GM12878 (cell line): ENCODE results near the gene ETHE1. TPM values are rescaled to one million over a fixed set of nuclear protein-coding genes. Genes with fewer than 3 reads are reported as not detected.

ENCODE experiments used
- ATAC-seq: fragments of 200-7000 bp; cut with Tn5 transposase; 3 replicates; pipeline ENCODE4 v1.9.1; 2020; ENCODE audit warnings: mild to moderate bottlenecking, moderate library complexity
- BruUV-seq: library from RNA; stranded (reverse); fragments of 400-500 nt; replicated peaks from 2 replicates; lab custom pipeline; 2021; lab: Mats Ljungman, UMichigan
- CTCF ChIA-PET: fragments of 300-600 bp; sonication (Branson Sonifier 250); formaldehyde crosslinking; extraction: SDS; loops from one replicate; lab custom pipeline; 2021; ENCODE audit warnings: inconsistent platforms; lab: Yijun Ruan, JAX
- POLR2A ChIA-PET: fragments of 350-600 bp; formaldehyde crosslinking; extraction: SDS; loops from one replicate; lab custom pipeline; 2021; ENCODE audit warnings: inconsistent platforms; lab: Charles Lee
- RAD21 ChIA-PET: fragments of 300-600 bp; sonication (Branson Sonifier 250); formaldehyde crosslinking; loops from one replicate; lab custom pipeline; 2023; ENCODE audit warnings: antibody characterized with exemption; ENCODE audit not compliant: unreplicated experiment; lab: Charles Lee
- SMC1A ChIA-PET: fragments of 300-600 bp; sonication (Branson Sonifier 250); formaldehyde crosslinking; loops from one replicate; lab custom pipeline; 2023; ENCODE audit not compliant: unreplicated experiment, uncharacterized antibody; lab: Charles Lee
- DNase-seq: peaks from one replicate; pipeline ENCODE4 v3.0.0-alpha.2; 2011; ENCODE audit warnings: low read depth, low spot score
- FAIRE-seq: peaks from 3 replicates; lab custom pipeline; 2011; peaks lifted over from hg19 to GRCh38; lab: Jason Lieb, UNC
- H2AFZ ChIP-seq: 2 replicates; pipeline ENCODE4 v1.6.0; 2011; ENCODE audit warnings: low read depth, low read length, control low read depth; ENCODE audit not compliant: control insufficient read depth
- H3K27ac ChIP-seq: 2 replicates; pipeline ENCODE4 v1.5.1; 2011; ENCODE audit warnings: control low read depth; ENCODE audit not compliant: control insufficient read depth, insufficient read depth
- H3K27me3 ChIP-seq, 2 experiments: replicated peaks in 1 of 2; 2 replicates each; pipeline versions ENCODE4 v1.6.0 to v1.6.1; 2011; ENCODE audit warnings: low read length in 1 of 2; ENCODE audit not compliant: control insufficient read depth in 2 of 2, insufficient read depth in 2 of 2
- H3K36me3 ChIP-seq, 2 experiments: 2 replicates each; pipeline ENCODE4 v1.5.1; 2011; ENCODE audit warnings: low read length in 1 of 2; ENCODE audit not compliant: control insufficient read depth in 2 of 2, insufficient read depth in 2 of 2
- H3K4me1 ChIP-seq: 2 replicates; pipeline ENCODE4 v1.6.1; 2011; ENCODE audit warnings: mild to moderate bottlenecking, low read length, moderate library complexity, mixed read lengths; ENCODE audit not compliant: control insufficient read depth, insufficient read depth
- H3K4me2 ChIP-seq: 2 replicates; pipeline ENCODE4 v1.6.0; 2011; ENCODE audit warnings: control low read depth; ENCODE audit not compliant: control insufficient read depth, insufficient read depth
- H3K4me3 ChIP-seq: fragments of 200-600 bp; sonication (generic); 2 replicates; pipeline ENCODE4 v1.5.1; 2016
- H3K79me2 ChIP-seq: 2 replicates; pipeline ENCODE4 v1.6.0; 2011; ENCODE audit warnings: low read length; ENCODE audit not compliant: control insufficient read depth, insufficient read depth
- H3K9ac ChIP-seq: 2 replicates; pipeline ENCODE4 v1.8.0; 2011; ENCODE audit warnings: low read length, control low read depth, mixed read lengths; ENCODE audit not compliant: control insufficient read depth, insufficient read depth
- H3K9me3 ChIP-seq: replicated peaks from 3 replicates; pipeline ENCODE4 v1.5.1; 2011; ENCODE audit warnings: mild to moderate bottlenecking, low read length; ENCODE audit not compliant: control insufficient read depth, insufficient read depth
- H4K20me1 ChIP-seq: 2 replicates; pipeline ENCODE4 v1.6.0; 2011; ENCODE audit not compliant: control insufficient read depth, insufficient read depth
- ATF7 ChIP-seq: fragments of 450-650 bp; IDR thresholded peaks from 2 replicates; pipeline ENCODE4 v1.6.1; 2016; ENCODE audit warnings: low read depth, mild to moderate bottlenecking
- BHLHE40 ChIP-seq, 2 experiments: fragments of 450-650 bp in 1 of 2; IDR thresholded peaks; 2 replicates each; pipeline ENCODE4 v1.6.1; 2011 to 2017; ENCODE audit warnings: low read depth in 2 of 2, borderline replicate concordance in 1 of 2, improper control_type of control experiment in 1 of 2, low read length in 1 of 2, mild to moderate bottlenecking in 1 of 2
- CBX3 ChIP-seq: fragments of 200-600 bp; sonication (generic); IDR thresholded peaks from 2 replicates; pipeline ENCODE4 v1.6.1; 2016; ENCODE audit warnings: low read depth, borderline replicate concordance
- CHD4 ChIP-seq: fragments of 200-600 bp; sonication (generic); IDR thresholded peaks from 2 replicates; pipeline ENCODE4 v1.6.1; 2016; ENCODE audit warnings: mild to moderate bottlenecking
- CREB1 ChIP-seq: IDR thresholded peaks from 2 replicates; pipeline ENCODE4 v1.6.1; 2012; ENCODE audit warnings: low read depth, mild to moderate bottlenecking, inconsistent platforms
- EED ChIP-seq: sonication (generic); IDR thresholded peaks from 2 replicates; pipeline ENCODE4 v1.6.1; 2016; ENCODE audit warnings: antibody characterized with exemption, low read depth
- FOXK2 ChIP-seq: fragments of 450-650 bp; IDR thresholded peaks from 2 replicates; pipeline ENCODE4 v1.6.1; 2017; ENCODE audit warnings: mild to moderate bottlenecking, moderate library complexity
- HCFC1 ChIP-seq: fragments of 150-350 bp; IDR thresholded peaks from 2 replicates; pipeline ENCODE4 v1.6.1; 2014; ENCODE audit warnings: low read length
- KDM1A ChIP-seq: fragments of 200-600 bp; sonication (generic); IDR thresholded peaks from 2 replicates; pipeline ENCODE4 v1.6.1; 2016; ENCODE audit warnings: borderline replicate concordance
- NFXL1 ChIP-seq: fragments of 450-650 bp; IDR thresholded peaks from 2 replicates; pipeline ENCODE4 v1.6.1; 2017; ENCODE audit warnings: antibody characterized with exemption, mild to moderate bottlenecking, borderline replicate concordance
- NFYB ChIP-seq: IDR thresholded peaks from 2 replicates; pipeline ENCODE4 v1.6.1; 2011; ENCODE audit warnings: low read depth, mild to moderate bottlenecking, low read length, improper control_type of control experiment, moderate library complexity; ENCODE audit not compliant: insufficient read depth
- PAX5 ChIP-seq: IDR thresholded peaks from 2 replicates; pipeline ENCODE4 v1.6.1; 2011; ENCODE audit warnings: low read depth, low read length, borderline replicate concordance
- RCOR1 ChIP-seq: conservative IDR thresholded peaks from 2 replicates; pipeline ENCODE4 v1.6.1; 2012; ENCODE audit warnings: low read depth, low read length, improper control_type of control experiment
- SMAD5 ChIP-seq: IDR thresholded peaks from 2 replicates; pipeline ENCODE4 v1.6.1; 2016; ENCODE audit warnings: antibody characterized with exemption, low read depth
- TBL1XR1 ChIP-seq: IDR thresholded peaks from 2 replicates; pipeline ENCODE4 v1.6.1; 2012; ENCODE audit warnings: low read depth, low read length, improper control_type of control experiment
- WRNIP1 ChIP-seq: IDR thresholded peaks from 2 replicates; pipeline ENCODE4 v1.6.1; 2011; ENCODE audit warnings: low read depth, low read length, improper control_type of control experiment, borderline replicate concordance
- ZNF384 ChIP-seq: IDR thresholded peaks from 2 replicates; pipeline ENCODE4 v1.6.1; 2012; ENCODE audit warnings: low read depth, mild to moderate bottlenecking, low read length, improper control_type of control experiment, borderline replicate concordance
- WGBS: methylation state at CpG from one replicate; pipeline ENCODE4 v1.1.6; 2016; ENCODE audit warnings: low lambda C conversion rate; ENCODE audit not compliant: insufficient replicate concordance, insufficient coverage; ENCODE audit errors: missing lambda C conversion rate; 5-methylcytosine and 5-hydroxymethylcytosine counted together
- in situ Hi-C: fragments of 300-500 bp; cut with MboI; formaldehyde crosslinking; loops from 9 replicates; pipeline ENCODE4 v1.14.3; 2018; ENCODE audit warnings: mixed read lengths
- intact Hi-C: fragments of 100-400 bp; cut with micrococcal nuclease; formaldehyde crosslinking; loops from one replicate; pipeline ENCODE4 v1.14.2; 2022; ENCODE audit not compliant: unreplicated experiment
- polyA plus RNA-seq, 11 experiments: library from polyadenylated mRNA; depleted of rRNA in 4 of 11; unstranded in 6 of 11; stranded (reverse) in 5 of 11; fragments of >200 nt; fragmentation: Nextera tagmentation in 4 of 11; fragmentation: Illumina TruSeq in 1 of 11; extraction: Ambion mirVana in 4 of 11; extraction: Trizol in 1 of 11; gene quantifications; 1 replicate in 1 of 11; 2 replicates in 10 of 11; pipeline versions ENCODE4 v1.2.1 to v1.2.3, GENCODE V29; 2011 to 2016; ENCODE audit warnings: inconsistent platforms in 2 of 11, missing spikeins in 2 of 11, low read depth in 1 of 11
- total RNA-seq, 4 experiments: library from RNA; depleted of rRNA in 3 of 4; stranded (reverse); fragments of >200 nt in 3 of 4; fragmentation: Illumina TruSeq in 1 of 4; extraction: Trizol in 1 of 4; gene quantifications; 2 replicates each; pipeline versions ENCODE4 v1.2.1 to v1.2.3, GENCODE V29; 2013 to 2021
- TF ChIP-seq, protein P1 (sequence below): fragments of 450-650 bp; IDR thresholded peaks from 2 replicates; pipeline ENCODE4 v1.6.1; 2017; ENCODE audit warnings: antibody characterized with exemption, mild to moderate bottlenecking, moderate library complexity
- TF ChIP-seq, protein P2 (sequence below): IDR thresholded peaks from 2 replicates; pipeline ENCODE4 v1.6.1; 2011; ENCODE audit warnings: low read depth, mild to moderate bottlenecking, low read length, moderate library complexity, borderline replicate concordance; ENCODE audit errors: extremely low read depth
- TF ChIP-seq, protein P3 (sequence below): fragments of 450-650 bp; IDR thresholded peaks from 2 replicates; pipeline ENCODE4 v1.6.1; 2016; ENCODE audit warnings: mild to moderate bottlenecking

ETHE1 gene
- total and polyA plus RNA-seq, 10 of the 15 experiments (the other 5 are each of a cell fraction or from before 2014, with no cell fraction given), result 22.1 to 155 (median 52.7) TPM

DNA sequence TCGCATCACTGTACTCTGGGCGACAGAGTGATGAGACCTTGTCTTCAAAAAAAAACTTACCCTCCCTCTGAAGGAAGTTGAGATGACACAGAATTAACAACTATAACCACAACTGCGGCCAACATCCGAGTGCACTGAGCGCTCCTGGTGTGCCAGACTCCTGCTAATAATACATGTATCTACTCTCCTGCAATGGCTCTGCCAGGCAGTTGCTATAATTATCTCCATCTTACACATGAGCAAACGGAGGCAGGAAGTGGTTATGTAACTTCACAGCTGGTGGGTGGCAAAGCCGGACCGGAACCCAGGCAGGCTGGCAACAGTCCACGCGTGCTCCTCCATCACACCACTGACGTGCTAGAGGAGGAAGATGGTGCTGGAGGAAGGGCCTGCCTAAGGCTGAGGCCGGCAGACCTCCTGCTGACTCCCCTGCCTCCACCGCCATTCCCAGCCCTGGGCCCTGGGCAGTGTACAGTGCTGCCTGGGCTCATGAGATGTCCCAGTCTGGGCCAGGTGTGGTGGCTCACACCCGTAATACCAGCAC lies 35.8 kb upstream of the ETHE1 start:
- peak; percentile 91 for DNase-seq
- no peaks in the 10 kb centered on the region for H4K20me1 ChIP-seq
- H3K9ac ChIP-seq, result no peak overlapping the region
- no peaks in the 10 kb centered on the region for H3K79me2 ChIP-seq
- in situ Hi-C loops (no loop called here), intact Hi-C loops (no loop called here)
- BruUV-seq, result no TSS peak
- peak overlapping the region; percentile 62 for H3K27ac ChIP-seq
- 2% methylated on average over 14 of the region's 14 CpGs for WGBS
- no peaks in the 10 kb centered on the region for H3K9me3 ChIP-seq
- ATAC-seq, result peak; percentile 92
- H2AFZ ChIP-seq, result peak overlapping the region; percentile 67
- SMC1A ChIA-PET, result interaction anchor here (1.0 kb wide), 1 partner anchor 12 kb away, joined by 4 read pairs; the partner anchor contains the start of gene XRCC1
- POLR2A ChIA-PET, result interaction anchor here (0.9 kb wide), 1 partner anchor 38 kb away, joined by 10 read pairs; no protein-coding TSS in a partner anchor
- no peak overlapping the region for H3K4me3 ChIP-seq
- H3K4me2 ChIP-seq, result peak overlapping the region; percentile 67
- peak; percentile 31 for FAIRE-seq
- no peaks in the 10 kb centered on the region; a peak in 1 of 4 replicates for H3K36me3 ChIP-seq
- no peaks in the 10 kb centered on the region for H3K27me3 ChIP-seq
- H3K4me1 ChIP-seq, result peaks cover 12% of the 10 kb centered on the region
- RAD21 ChIA-PET, result interaction anchor here (0.6 to 1.8 kb wide), 2 partner anchors 30 to 32 kb away, joined by 3 to 11 read pairs; partner anchors contain the start of gene ZNF575
- CTCF ChIA-PET, result interaction anchor here (0.6 to 2.3 kb wide), 3 partner anchors 8 to 162 kb away, joined by 3 to 13 read pairs (median 8); no protein-coding TSS in a partner anchor
- TF ChIP-seq NFXL1 (no peak), WRNIP1 (no peak), CHD4 (0 out of 2 replicates have a peak, but pooled peaks have one; percentile 73), KDM1A (no peak), ATF7 (peak; percentile 66), HCFC1 (no peak), EED (peak; percentile 59; the same call in 1 of the 2 replicates), TBL1XR1 (no peak), FOXK2 (no peak), NFYB (no peak), BHLHE40 (IDR thresholded peaks at IDR 0.05; ENCODE audit: borderline replicate concordance in 1 of 2, low read depth in 2 of 2, low read length in 1 of 2) (peak in 1 of 2 experiments; percentile 74; a peak in 3 of 4 replicates), ZNF384 (peak; percentile 13; the same call in 1 of the 2 replicates), PAX5 (no peak), SMAD5 (no peak), CREB1 (peak; percentile 33; the same call in 1 of the 2 replicates), CBX3 (no peak), RCOR1 (no peak)
- TF ChIP-seq, protein P1, sequence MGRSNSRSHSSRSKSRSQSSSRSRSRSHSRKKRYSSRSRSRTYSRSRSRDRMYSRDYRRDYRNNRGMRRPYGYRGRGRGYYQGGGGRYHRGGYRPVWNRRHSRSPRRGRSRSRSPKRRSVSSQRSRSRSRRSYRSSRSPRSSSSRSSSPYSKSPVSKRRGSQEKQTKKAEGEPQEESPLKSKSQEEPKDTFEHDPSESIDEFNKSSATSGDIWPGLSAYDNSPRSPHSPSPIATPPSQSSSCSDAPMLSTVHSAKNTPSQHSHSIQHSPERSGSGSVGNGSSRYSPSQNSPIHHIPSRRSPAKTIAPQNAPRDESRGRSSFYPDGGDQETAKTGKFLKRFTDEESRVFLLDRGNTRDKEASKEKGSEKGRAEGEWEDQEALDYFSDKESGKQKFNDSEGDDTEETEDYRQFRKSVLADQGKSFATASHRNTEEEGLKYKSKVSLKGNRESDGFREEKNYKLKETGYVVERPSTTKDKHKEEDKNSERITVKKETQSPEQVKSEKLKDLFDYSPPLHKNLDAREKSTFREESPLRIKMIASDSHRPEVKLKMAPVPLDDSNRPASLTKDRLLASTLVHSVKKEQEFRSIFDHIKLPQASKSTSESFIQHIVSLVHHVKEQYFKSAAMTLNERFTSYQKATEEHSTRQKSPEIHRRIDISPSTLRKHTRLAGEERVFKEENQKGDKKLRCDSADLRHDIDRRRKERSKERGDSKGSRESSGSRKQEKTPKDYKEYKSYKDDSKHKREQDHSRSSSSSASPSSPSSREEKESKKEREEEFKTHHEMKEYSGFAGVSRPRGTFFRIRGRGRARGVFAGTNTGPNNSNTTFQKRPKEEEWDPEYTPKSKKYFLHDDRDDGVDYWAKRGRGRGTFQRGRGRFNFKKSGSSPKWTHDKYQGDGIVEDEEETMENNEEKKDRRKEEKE, result no peak
- TF ChIP-seq, protein P2, sequence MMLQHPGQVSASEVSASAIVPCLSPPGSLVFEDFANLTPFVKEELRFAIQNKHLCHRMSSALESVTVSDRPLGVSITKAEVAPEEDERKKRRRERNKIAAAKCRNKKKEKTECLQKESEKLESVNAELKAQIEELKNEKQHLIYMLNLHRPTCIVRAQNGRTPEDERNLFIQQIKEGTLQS, result no peak
- TF ChIP-seq, protein P3, sequence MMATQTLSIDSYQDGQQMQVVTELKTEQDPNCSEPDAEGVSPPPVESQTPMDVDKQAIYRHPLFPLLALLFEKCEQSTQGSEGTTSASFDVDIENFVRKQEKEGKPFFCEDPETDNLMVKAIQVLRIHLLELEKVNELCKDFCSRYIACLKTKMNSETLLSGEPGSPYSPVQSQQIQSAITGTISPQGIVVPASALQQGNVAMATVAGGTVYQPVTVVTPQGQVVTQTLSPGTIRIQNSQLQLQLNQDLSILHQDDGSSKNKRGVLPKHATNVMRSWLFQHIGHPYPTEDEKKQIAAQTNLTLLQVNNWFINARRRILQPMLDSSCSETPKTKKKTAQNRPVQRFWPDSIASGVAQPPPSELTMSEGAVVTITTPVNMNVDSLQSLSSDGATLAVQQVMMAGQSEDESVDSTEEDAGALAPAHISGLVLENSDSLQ, result no peak
